ENCODE results near the gene C1orf105.

DNA sequence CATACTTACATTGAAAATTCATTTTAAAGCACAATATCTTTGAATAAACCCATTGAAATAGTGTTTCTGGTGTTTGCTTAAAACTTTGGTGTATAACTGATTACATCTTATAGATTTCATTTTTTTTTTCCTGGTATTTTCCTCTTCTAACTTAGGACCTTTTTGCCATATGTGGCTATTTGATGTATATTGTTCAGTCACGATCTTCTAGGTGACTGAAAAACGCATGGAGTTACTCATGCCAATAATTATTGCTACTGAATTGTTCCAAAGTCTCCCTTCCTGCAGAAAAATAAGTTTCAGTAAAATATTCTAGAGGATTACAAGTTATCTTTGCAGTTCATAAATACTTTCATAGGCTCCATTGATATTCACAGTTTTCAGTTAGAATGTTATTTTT lies 22.9 kb upstream of the C1orf105 start:
- TF ChIP-seq, protein P1, sequence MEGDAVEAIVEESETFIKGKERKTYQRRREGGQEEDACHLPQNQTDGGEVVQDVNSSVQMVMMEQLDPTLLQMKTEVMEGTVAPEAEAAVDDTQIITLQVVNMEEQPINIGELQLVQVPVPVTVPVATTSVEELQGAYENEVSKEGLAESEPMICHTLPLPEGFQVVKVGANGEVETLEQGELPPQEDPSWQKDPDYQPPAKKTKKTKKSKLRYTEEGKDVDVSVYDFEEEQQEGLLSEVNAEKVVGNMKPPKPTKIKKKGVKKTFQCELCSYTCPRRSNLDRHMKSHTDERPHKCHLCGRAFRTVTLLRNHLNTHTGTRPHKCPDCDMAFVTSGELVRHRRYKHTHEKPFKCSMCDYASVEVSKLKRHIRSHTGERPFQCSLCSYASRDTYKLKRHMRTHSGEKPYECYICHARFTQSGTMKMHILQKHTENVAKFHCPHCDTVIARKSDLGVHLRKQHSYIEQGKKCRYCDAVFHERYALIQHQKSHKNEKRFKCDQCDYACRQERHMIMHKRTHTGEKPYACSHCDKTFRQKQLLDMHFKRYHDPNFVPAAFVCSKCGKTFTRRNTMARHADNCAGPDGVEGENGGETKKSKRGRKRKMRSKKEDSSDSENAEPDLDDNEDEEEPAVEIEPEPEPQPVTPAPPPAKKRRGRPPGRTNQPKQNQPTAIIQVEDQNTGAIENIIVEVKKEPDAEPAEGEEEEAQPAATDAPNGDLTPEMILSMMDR (IDR thresholded peaks at IDR 0.05): no peak
- TF ChIP-seq POLR2A (IDR thresholded peaks at IDR 0.05) (no peak), EP300 (IDR thresholded peaks at IDR 0.05) (no peak)
